Heart right ventricle (tissue), 16 donors: ENCODE results near the gene APOA5. TPM values are rescaled to one million over a fixed set of nuclear protein-coding genes. Genes with fewer than 3 reads are reported as not detected.
A peak's percentile ranks its signal among the peaks of the same experiment; 100 is the strongest.

Experiments used
- ATAC-seq, 8 donors: fragments of 200-7000 bp; cut with Tn5 transposase; one replicate each; pipeline ENCODE4 v1.9.1; 2020; ENCODE audit warnings: mild to moderate bottlenecking in 8 of 8, moderate library complexity in 8 of 8, moderate number of reproducible peaks in 1 of 8
- DNase-seq, 2 donors: peaks; one replicate each; pipeline ENCODE4 v3.0.0-alpha.2; 2020
- H3K27ac ChIP-seq, 10 donors: fragments of 200-600 bp; sonication (generic) in 2 of 10; one replicate each; pipeline versions ENCODE4 v1.5.0 to v1.8.0; 2020 to 2022; ENCODE audit warnings: mild to moderate bottlenecking in 3 of 10
- H3K27me3 ChIP-seq, 7 donors: fragments of 200-600 bp; one replicate each; pipeline ENCODE4 v1.8.0; 2021 to 2022; ENCODE audit warnings: mild to moderate bottlenecking in 2 of 7
- H3K36me3 ChIP-seq, 9 donors: fragments of 200-600 bp; sonication (generic) in 1 of 9; one replicate each; pipeline versions ENCODE4 v1.5.0 to v1.8.0; 2020 to 2022; ENCODE audit warnings: mild to moderate bottlenecking in 2 of 9
- H3K4me1 ChIP-seq, 9 donors: fragments of 200-600 bp; sonication (generic) in 1 of 9; one replicate each; pipeline versions ENCODE4 v1.5.0 to v1.8.0; 2020 to 2022; ENCODE audit warnings: mild to moderate bottlenecking in 4 of 9
- H3K4me3 ChIP-seq, 10 donors: fragments of 200-600 bp; sonication (generic) in 2 of 10; one replicate each; pipeline versions ENCODE4 v1.5.0 to v1.8.0; 2020 to 2022; ENCODE audit warnings: mild to moderate bottlenecking in 7 of 10, moderate library complexity in 2 of 10
- H3K9me3 ChIP-seq, 11 donors: fragments of 200-600 bp in 10 of 11; sonication (generic) in 2 of 11; one replicate each; pipeline versions ENCODE4 v1.5.0 to v1.8.0; 2013 to 2022; ENCODE audit warnings: mild to moderate bottlenecking in 2 of 11, control low read depth in 1 of 11, moderate library complexity in 1 of 11
- CTCF ChIP-seq, 9 donors: fragments of 200-600 bp; sonication (generic) in 2 of 9; IDR thresholded peaks; one replicate each; pipeline versions ENCODE4 v1.5.0 to v1.8.0; 2021 to 2022; ENCODE audit warnings: antibody characterized with exemption in 9 of 9, mild to moderate bottlenecking in 5 of 9, moderate library complexity in 1 of 9
- WGBS, 2 donors: extraction: QIAGEN DNeasy Blood & Tissue Kit; methylation state at CpG; one replicate each; pipeline ENCODE4 v1.1.7; 2013; ENCODE audit warnings: inconsistent platforms in 1 of 2; 5-methylcytosine and 5-hydroxymethylcytosine counted together
- intact Hi-C, 10 donors: fragments of 100-400 bp; cut with DNase I; formaldehyde crosslinking; loops; one replicate each; pipeline versions ENCODE4 v1.11.1 to v1.14.2; 2022
- polyA plus RNA-seq, 2 donors: library from polyadenylated mRNA; stranded (reverse); fragments of 200-250 nt; gene quantifications; one replicate each; pipeline ENCODE4 v1.2.3, GENCODE V29; 2013
- total RNA-seq, 10 donors: library from RNA; stranded (reverse); fragmentation: NEBNext Ultra II Directional in 3 of 10; extraction: Animal tissue kit (Norgen Biotek cat#: 25700) in 3 of 10; gene quantifications; one replicate each; pipeline versions ENCODE4 v1.2.1 to v1.2.4, GENCODE V29; 2021 to 2023
- donor health status: Arrhythmogenic right ventricular cardiomyopathy.
- donor health status: ischemic (EF 13 %, LVEDD 7.1; RV severe dilation, severe dysfunction).
- donor health status: healthy with polysubstance abuse.
- donor health status: DM: no; HTN: yes; CAD: no.
- donor health status: DM: no; HTN: no; CAD: no.
- donor health status: ischemic (EF 25% LVEDD 6.9; RV normal size, moderate dysfunction).
- donor health status: ischemic (EF 25% LVEDD 5.7; RV mildly dilated, moderate dysfunction).
- donor health status: healthy.
- donor health status: DM: yes; HTN: yes; CAD: no.
- donor health status: Ischemic cardiomyopathy.
- donor health status: ischemic (EF 35%, LVEDD 5.7; RV mildly dilated, moderate dysfunction).
- donor health status: nonischemic (EF 11% LVEDD 7.7; RV severe dilation, severe dysfunction).
- donor health status: DM: yes; HTN: yes; CAD: no.
- donor health status: PGD.
- donor health status: ischemic (EF 29% LVEDD 5.4; RV normal size, mild dysfunction).
- donor health status: nonischemic (EF 23%, LVEDD 6.1; RV moderate dilation, normal function).

Gene APOA5
- total and polyA plus RNA-seq, 12 donors, result not detected

DNA sequence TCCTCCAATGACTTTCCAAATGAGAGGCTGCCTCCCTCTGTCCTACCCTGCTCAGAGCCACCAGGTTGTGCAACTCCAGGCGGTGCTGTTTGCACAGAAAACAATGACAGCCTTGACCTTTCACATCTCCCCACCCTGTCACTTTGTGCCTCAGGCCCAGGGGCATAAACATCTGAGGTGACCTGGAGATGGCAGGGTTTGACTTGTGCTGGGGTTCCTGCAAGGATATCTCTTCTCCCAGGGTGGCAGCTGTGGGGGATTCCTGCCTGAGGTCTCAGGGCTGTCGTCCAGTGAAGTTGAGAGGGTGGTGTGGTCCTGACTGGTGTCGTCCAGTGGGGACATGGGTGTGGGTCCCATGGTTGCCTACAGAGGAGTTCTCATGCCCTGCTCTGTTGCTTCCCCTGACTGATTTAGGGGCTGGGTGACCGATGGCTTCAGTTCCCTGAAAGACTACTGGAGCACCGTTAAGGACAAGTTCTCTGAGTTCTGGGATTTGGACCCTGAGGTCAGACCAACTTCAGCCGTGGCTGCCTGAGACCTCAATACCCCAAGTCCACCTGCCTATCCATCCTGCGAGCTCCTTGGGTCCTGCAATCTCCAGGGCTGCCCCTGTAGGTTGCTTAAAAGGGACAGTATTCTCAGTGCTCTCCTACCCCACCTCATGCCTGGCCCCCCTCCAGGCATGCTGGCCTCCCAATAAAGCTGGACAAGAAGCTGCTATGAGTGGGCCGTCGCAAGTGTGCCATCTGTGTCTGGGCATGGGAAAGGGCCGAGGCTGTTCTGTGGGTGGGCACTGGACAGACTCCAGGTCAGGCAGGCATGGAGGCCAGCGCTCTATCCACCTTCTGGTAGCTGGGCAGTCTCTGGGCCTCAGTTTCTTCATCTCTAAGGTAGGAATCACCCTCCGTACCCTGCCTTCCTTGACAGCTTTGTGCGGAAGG is 40.9 kb upstream of the APOA5 start:
- peak in 1 of 9 donors; percentile 5 for TF ChIP-seq CTCF (IDR thresholded peaks at IDR 0.05)
- Histone ChIP-seq H3K36me3 (no peaks in the 10 kb centered on the region), H3K4me3 (no peak overlapping the region), H3K27me3 (no peaks in the 10 kb centered on the region), H3K4me1 (peaks cover 11 to 36% (median 28%) of the 10 kb centered on the region in 9 donors), H3K9me3 (no peaks in the 10 kb centered on the region), H3K27ac (no peak overlapping the region)
- no peak for DNase-seq
- WGBS, 2 donors, result 74 to 78% methylated on average over 13 of the region's 13 CpGs
- intact Hi-C loops, result loop anchor here in 1 of 10 donors (5.0 kb wide), 1 partner anchor 40 kb away; the partner anchor contains the start of gene APOA5
- ATAC-seq, result no peak

DNA sequence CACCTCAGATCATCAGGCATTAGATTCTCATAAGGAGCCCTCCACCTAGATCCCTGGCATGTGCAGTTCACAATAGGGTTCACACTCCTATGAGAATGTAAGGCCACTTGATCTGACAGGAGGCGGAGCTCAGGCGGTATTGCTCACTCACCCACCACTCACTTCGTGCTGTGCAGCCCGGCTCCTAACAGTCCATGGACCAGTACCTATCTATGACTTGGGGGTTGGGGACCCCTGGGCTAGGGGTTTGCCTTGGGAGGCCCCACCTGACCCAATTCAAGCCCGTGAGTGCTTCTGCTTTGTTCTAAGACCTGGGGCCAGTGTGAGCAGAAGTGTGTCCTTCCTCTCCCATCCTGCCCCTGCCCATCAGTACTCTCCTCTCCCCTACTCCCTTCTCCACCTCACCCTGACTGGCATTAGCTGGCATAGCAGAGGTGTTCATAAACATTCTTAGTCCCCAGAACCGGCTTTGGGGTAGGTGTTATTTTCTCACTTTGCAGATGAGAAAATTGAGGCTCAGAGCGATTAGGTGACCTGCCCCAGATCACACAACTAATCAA is 40.2 kb upstream of the APOA5 start:
- intact Hi-C loops, result loop anchor here in 1 of 10 donors (5.0 kb wide), 1 partner anchor 40 kb away; the partner anchor contains the start of gene APOA5
- Histone ChIP-seq H3K27me3 (no peaks in the 10 kb centered on the region), H3K4me1 (peaks cover 7 to 28% (median 22%) of the 10 kb centered on the region in 9 donors), H3K4me3 (no peak overlapping the region), H3K36me3 (no peaks in the 10 kb centered on the region), H3K27ac (no peak overlapping the region), H3K9me3 (no peaks in the 10 kb centered on the region)
- TF ChIP-seq CTCF (IDR thresholded peaks at IDR 0.05), result no peak
- ATAC-seq (no peak), DNase-seq (no peak)
- WGBS, 2 donors, result 95 to 98% methylated on average over 7 of the region's 7 CpGs

- WGBS, 2 donors, result 95 to 96% methylated on average over 17 of the region's 17 CpGs
- ATAC-seq, result no peak
- Histone ChIP-seq H3K9me3 (no peaks in the 10 kb centered on the region), H3K4me1 (peaks cover 0 to 13% (median 9%) of the 10 kb centered on the region in 9 donors), H3K36me3 (no peaks in the 10 kb centered on the region), H3K27ac (no peak overlapping the region), H3K27me3 (no peaks in the 10 kb centered on the region), H3K4me3 (no peak overlapping the region)
- no peak for DNase-seq
- intact Hi-C loops, result loop anchor here in 1 of 10 donors (5.0 kb wide), 1 partner anchor 38 kb away; the partner anchor contains the start of gene APOA5
- TF ChIP-seq CTCF (IDR thresholded peaks at IDR 0.05), result no peak
These were observed 38.7 kb upstream of the APOA5 start for GRCh38 chr11:116830184-116830912.
